T-helper 2 cell treated with Interferon-gamma antibody and Interleukin-4, amounts not matched to agents 5 μg/mL and 100 μg/mL, for 36 hours (primary cell): ENCODE measurements around the gene TULP1.

Source experiments
- DNase-seq: peaks from one replicate; pipeline ENCODE4 v3.0.0; 2021; ENCODE audit warnings: low spot score
- H3K27ac Mint-ChIP-seq: one replicate; pipeline ENCODE4 v1.8.0; 2021; ENCODE audit warnings: mild to moderate bottlenecking, mixed read lengths
- H3K27me3 Mint-ChIP-seq: one replicate; pipeline ENCODE4 v1.8.0; 2021; ENCODE audit warnings: low read depth, mixed read lengths
- H3K36me3 Mint-ChIP-seq: one replicate; pipeline ENCODE4 v1.8.0; 2021; ENCODE audit warnings: low read depth, mixed read lengths
- H3K4me1 Mint-ChIP-seq: one replicate; pipeline ENCODE4 v1.8.0; 2021; ENCODE audit warnings: low read depth, mixed read lengths
- H3K4me3 Mint-ChIP-seq: one replicate; pipeline ENCODE4 v1.8.0; 2022; ENCODE audit warnings: mild to moderate bottlenecking, moderate library complexity, mixed read lengths
- H3K9me3 Mint-ChIP-seq: one replicate; pipeline ENCODE4 v1.8.0; 2021; ENCODE audit warnings: mixed read lengths

TULP1 gene

GRCh38 chr6:35465646-35466045 is 47.0 kb downstream of the TULP1 start:
- DNase-seq, result no peak
- Mint-ChIP-seq H3K27ac (no peak overlapping the region), H3K9me3 (no peaks in the 10 kb centered on the region), H3K27me3 (no peaks in the 10 kb centered on the region), H3K36me3 (peaks cover 63% of the 10 kb centered on the region), H3K4me3 (no peak overlapping the region), H3K4me1 (peaks cover 18% of the 10 kb centered on the region)

DNA sequence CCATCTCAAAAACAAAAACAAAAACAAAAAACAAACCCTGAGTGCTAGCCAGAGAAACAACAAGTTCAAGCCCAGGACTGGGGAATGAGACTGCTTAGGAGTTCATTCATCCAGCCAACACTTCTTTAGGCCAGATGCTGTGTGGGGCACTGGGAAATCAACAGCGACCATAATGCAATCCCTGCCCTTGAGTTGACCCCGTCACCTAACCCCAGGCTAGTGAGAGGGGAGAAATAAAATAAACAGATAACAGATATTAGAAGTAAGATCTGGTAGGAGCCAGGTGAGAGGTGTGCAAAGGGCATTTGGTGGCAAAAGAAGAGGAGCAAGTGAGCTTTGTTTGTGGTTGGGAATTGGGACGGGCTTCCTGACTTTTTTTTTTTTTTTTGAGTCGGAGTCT is 49.4 kb downstream of the TULP1 start:
- Mint-ChIP-seq H3K9me3 (no peaks in the 10 kb centered on the region), H3K4me3 (no peak overlapping the region), H3K36me3 (peaks cover 54% of the 10 kb centered on the region), H3K27ac (no peak overlapping the region), H3K27me3 (no peaks in the 10 kb centered on the region), H3K4me1 (peaks cover 7% of the 10 kb centered on the region)
- DNase-seq, result no peak

DNA sequence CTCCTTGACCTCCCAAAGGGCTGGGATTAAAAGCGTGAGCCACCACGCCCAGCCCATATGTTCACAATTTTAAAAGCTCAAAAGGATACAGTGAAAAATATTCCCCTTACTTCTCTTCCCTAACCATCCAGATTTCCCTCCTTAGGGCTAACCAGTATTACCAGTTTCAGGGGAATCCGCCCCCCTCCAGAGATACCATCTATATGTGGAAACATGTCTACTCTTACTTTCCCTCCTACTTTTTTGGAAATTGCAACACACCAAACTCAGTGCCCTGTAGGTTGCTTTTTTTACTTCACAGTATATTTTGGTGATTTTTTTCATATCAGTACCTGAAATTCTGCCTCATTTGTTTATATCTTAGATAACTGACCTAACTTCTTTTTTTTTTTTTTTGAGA is 51.4 kb downstream of the TULP1 start:
- DNase-seq, result no peak
- Mint-ChIP-seq H3K27ac (no peak overlapping the region), H3K4me1 (no peaks in the 10 kb centered on the region), H3K27me3 (no peaks in the 10 kb centered on the region), H3K36me3 (peaks cover 48% of the 10 kb centered on the region), H3K9me3 (no peaks in the 10 kb centered on the region), H3K4me3 (no peak overlapping the region)

DNA sequence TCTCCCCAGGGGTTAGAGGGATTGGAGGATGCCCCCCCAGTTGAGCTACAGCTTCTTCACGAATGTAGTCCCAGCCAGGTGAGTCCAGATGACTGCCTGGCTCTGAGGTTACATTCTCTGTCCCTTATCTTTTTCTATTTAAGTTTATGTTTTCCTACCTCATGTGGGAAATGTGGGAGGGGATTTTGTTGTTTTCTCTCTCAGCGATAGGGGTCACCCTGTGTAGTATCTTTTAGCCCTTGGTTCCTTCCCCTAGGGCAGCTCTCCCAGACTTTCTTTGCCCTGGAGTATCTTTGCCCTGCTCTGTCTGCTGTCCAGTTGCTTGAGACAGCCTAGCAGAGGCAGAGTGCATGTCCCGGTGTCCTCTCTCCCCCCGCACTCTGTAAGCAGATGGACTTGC is 54.8 kb downstream of the TULP1 start:
- H3K36me3 Mint-ChIP-seq, result peaks cover 47% of the 10 kb centered on the region

GRCh38 chr6:35454391-35455110 is 58.1 kb downstream of the TULP1 start:
- no peak overlapping the region for H3K27ac Mint-ChIP-seq

More for the DNA sequence above, 54.8 kb downstream of the TULP1 start:
- no peak for DNase-seq
- no peaks in the 10 kb centered on the region for H3K27me3 Mint-ChIP-seq
- no peaks in the 10 kb centered on the region for H3K9me3 Mint-ChIP-seq
- H3K4me1 Mint-ChIP-seq, result peaks cover 11% of the 10 kb centered on the region
- H3K27ac Mint-ChIP-seq, result no peak overlapping the region
- H3K4me3 Mint-ChIP-seq, result no peak overlapping the region

DNA sequence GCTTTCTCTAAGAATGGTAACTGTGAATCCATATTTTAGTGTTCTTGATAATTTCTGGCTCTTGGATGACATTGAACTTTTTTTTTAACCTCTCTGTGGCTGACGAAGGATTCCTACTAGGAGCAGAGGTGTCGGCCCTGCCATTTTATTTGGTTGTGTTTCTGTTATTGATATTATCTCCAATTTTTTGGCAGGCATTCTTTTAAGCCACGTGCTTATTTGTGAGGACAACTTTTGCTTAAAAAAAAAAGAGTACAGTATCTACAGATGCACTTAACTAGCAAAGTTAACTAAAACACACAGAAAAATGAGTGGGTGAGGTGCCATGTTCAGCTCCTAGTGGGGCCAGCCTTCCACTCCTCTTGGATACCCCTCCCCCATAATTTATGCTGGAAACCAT is 59.5 kb downstream of the TULP1 start:
- Mint-ChIP-seq H3K4me3 (peak overlapping the region; percentile 87), H3K27ac (peak overlapping the region; percentile 34), H3K9me3 (no peaks in the 10 kb centered on the region), H3K36me3 (peaks cover 24% of the 10 kb centered on the region), H3K4me1 (peaks cover 26% of the 10 kb centered on the region), H3K27me3 (peaks cover 11% of the 10 kb centered on the region)
- DNase-seq, result no peak

More at GRCh38 chr6:35454391-35455110, 58.1 kb downstream of the TULP1 start:
- Mint-ChIP-seq H3K9me3 (no peaks in the 10 kb centered on the region), H3K27me3 (peaks cover 11% of the 10 kb centered on the region), H3K36me3 (peaks cover 32% of the 10 kb centered on the region), H3K4me1 (peaks cover 22% of the 10 kb centered on the region), H3K4me3 (peak overlapping the region; percentile 61)
- no peak for DNase-seq

DNA sequence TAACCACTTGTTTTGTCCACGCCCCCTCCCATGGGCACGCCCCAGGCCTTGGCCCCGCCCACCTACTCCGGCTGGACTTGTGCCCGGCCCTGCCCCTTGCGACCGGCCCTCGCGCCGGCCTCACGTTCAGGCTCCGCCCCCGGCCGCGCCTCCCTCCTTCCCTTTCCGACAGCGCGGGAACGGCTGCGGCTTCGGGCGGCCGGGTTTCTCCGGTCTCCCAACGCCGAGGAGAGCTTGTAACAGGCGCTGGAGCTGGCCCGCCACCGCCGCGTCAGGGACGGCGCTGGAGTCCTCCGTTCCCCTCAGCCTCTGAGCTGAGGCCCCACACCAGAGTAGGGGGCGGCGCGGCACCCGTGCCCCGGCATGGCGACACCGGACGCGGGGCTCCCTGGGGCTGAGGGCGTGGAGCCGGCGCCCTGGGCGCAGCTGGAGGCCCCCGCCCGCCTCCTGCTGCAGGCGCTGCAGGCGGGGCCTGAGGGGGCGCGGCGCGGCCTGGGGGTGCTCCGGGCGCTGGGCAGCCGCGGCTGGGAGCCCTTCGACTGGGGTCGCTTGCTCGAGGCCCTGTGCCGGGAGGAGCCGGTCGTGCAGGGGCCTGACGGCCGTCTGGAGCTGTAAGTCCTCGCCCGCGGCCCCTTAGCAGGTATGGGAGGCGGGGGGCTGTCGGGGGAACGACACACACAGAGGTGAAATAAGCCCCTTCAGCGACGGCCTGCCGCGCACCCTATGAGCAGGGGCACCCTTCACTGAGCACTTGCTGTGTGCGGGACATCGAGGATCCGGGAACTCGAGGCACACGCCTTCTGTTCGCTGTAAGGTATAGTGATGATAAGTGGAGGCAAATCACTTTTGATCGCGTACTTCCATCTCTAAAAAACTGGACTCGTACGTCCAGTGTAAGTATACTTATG is 60.3 kb downstream of the TULP1 start, which contains the start of gene FANCE:
TSS of gene FANCE (plus strand) at position 156 of the 908 bp plus-strand sequence. CDS start at position 364, 208 bp downstream.
- H3K4me3 Mint-ChIP-seq, result peak within 1 kb of the TSS; percentile 87
- H3K9me3 Mint-ChIP-seq, result no peaks in the 10 kb centered on the region
- peaks cover 18% of the 10 kb centered on the region for H3K36me3 Mint-ChIP-seq
- DNase-seq, result peak; percentile 97
- H3K27me3 Mint-ChIP-seq, result peaks cover 11% of the 10 kb centered on the region
- peaks cover 27% of the 10 kb centered on the region for H3K4me1 Mint-ChIP-seq
- H3K27ac Mint-ChIP-seq, result peak within 1 kb of the TSS; percentile 77

GRCh38 chr6:35451354-35452182 is 61.1 kb downstream of the TULP1 start:
- peaks cover 18% of the 10 kb centered on the region for H3K36me3 Mint-ChIP-seq
- no peak for DNase-seq
- H3K9me3 Mint-ChIP-seq, result no peaks in the 10 kb centered on the region
- H3K27ac Mint-ChIP-seq, result no peak overlapping the region
- H3K4me1 Mint-ChIP-seq, result peaks cover 27% of the 10 kb centered on the region
- peaks cover 11% of the 10 kb centered on the region for H3K27me3 Mint-ChIP-seq
- peak overlapping the region; percentile 85 for H3K4me3 Mint-ChIP-seq

DNA sequence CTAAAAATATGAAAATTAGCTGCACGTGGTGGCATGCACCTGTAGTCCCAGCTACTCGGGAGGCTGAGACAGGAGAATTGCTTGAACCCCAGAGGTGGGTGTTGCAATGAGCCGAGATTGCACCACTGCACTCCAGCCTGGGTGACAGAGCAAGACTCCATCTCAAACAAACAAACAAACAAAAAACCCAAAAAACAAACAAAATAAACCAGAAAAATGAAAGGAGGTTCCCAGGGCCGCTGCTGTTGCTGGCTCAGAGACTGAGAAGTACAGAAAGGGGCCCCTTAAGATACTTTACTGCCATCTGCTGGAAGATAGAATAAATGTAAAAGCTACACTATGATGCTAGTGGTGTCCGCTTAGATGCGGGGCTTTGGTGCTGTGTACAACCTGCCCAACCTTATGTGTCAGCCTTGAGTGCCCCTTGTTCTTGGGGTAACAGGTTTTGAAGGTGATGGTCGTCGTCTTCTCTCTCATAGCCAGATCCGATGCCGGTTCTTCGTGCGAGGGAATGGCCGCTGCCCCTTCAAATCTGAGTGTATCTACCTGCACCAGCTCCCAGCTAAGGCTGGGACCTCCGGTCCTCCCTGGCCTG is 63.3 kb downstream of the TULP1 start:
- no peak overlapping the region for H3K4me3 Mint-ChIP-seq
- peaks cover 4% of the 10 kb centered on the region for H3K36me3 Mint-ChIP-seq

DNA sequence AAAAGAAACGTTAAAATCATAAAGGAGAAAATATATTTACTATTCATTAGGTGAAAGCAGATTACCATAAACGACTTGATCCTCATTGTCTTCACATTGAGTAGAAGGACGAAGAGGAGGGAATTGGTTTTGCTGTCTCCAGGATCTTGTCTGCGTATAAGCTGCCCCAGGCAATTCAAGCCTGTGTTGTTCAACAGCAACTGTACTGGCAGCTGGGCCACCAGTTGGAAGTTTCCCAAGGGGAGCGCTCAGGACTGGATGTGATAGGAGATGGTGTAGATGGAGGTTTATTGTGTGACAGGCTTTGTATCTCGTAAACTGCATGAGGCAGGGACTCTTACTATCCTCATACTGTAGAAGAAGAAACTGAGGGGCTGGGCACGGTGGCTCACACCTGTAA is 64.5 kb downstream of the TULP1 start:
- H3K4me1 Mint-ChIP-seq, result peaks cover 22% of the 10 kb centered on the region
- no peak overlapping the region for H3K4me3 Mint-ChIP-seq

More for the DNA sequence above, 63.3 kb downstream of the TULP1 start:
- Mint-ChIP-seq H3K4me1 (peaks cover 26% of the 10 kb centered on the region), H3K9me3 (no peaks in the 10 kb centered on the region), H3K27ac (no peak overlapping the region), H3K27me3 (peaks cover 11% of the 10 kb centered on the region)
- DNase-seq, result no peak

More for the DNA sequence above, 64.5 kb downstream of the TULP1 start:
- Mint-ChIP-seq H3K27me3 (peaks cover 11% of the 10 kb centered on the region), H3K9me3 (no peaks in the 10 kb centered on the region), H3K36me3 (no peaks in the 10 kb centered on the region), H3K27ac (no peak overlapping the region)
- no peak for DNase-seq
